HG03175 (cell line): ENCODE results near the gene CACHD1.
"Not testable (repeated sequence)": the region's sequence is repeated elsewhere in the genome, so short reads cannot be mapped to it uniquely, and the experiment has no call there.

ENCODE experiments used
- ATAC-seq: cut with Tn5 transposase; IDR thresholded peaks from one replicate; pipeline ENCODE4 v1.9.1; 2021; ENCODE audit warnings: mild to moderate bottlenecking, moderate library complexity; ENCODE audit not compliant: unreplicated experiment

The CACHD1 gene

DNA sequence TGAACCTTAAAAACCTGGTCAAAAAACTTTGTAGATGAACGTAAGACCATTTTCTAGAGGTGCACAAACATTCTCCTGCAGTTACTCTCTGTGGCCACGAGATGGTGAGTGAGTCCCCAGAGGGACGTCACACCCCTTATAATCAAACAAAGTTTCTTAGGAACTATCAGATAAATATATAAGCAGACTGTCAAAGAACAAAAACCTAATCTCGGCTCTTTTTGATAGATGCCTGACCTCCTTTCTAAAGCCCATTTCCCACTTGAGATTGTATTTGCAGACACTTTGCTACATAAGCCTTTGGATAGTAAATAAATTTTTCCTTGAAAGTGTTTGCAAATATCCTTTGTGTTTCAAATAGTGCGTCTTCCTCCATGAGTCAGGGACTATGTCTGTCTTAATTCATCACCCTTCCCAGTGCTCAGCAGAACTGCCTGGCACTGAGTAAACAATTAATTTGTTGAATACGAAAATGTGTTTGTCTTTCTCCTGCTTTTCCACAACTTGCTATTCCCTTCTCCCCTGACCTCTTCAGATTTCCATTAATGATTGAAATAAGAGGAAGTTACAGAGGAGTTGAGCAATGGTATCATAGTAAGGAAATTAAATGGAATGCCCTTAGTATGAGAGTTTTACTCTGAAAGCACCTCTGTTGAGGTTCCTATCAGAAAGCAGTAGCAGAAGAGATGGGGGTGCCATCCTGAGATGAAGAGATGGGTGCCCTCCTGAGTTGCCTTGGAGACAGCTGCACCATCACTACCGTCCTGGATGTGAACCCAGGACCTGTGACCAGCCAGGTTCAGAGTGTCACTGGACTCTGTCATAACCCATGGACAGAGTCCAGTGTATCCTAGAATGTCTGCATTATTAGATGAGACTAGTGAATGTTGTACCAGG, 217.1 kb downstream of the CACHD1 start:
- peak; percentile 82 for ATAC-seq

DNA sequence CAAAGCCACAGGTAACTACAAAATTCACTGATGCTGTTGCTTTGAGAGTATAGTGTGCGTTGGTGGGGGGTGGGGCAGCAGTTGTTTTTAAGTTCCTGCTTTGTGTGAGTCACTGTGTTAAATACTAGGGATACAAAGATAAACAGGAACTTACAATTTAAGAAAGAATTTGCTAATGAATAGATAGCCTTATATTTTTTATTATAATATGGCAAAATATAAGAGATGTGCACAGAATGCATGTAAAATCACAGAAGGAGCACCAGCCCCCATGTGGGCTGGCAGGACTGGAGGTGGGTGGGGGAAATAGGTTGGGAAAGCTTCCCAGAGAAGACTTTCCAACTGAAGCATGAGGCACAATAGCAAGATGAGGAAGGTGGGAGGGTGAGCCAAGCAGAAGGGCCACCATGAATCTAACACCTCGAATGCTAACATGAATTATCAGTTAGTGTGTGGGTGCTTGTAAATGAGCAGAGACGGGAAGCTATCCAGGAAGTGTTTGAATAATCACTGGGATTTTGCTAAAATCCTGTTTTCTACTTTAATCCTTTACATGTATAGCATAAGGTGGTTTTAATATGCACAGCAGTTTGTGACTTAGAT, 217.9 kb downstream of the CACHD1 start:
- no peak for ATAC-seq

DNA sequence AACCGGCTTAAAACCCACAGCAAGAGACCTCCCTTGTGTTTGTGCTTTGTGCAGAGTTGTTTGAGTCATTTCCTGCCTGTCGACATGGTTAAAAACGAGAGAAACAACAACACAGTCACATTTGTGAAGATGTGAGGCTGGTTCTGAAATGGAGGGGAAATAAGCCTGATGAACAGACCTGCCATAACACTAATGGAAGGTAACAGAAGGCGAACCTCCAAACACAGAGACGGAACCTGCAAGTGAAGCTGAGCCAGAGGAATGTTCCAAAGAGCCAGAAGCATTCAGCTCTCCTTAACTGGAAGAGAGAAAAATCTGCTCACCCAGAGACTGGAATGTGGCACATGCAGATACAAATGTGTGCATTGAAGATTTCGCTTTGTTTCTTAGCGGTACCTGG, 221.7 kb downstream of the CACHD1 start:
- ATAC-seq, result no peak

DNA sequence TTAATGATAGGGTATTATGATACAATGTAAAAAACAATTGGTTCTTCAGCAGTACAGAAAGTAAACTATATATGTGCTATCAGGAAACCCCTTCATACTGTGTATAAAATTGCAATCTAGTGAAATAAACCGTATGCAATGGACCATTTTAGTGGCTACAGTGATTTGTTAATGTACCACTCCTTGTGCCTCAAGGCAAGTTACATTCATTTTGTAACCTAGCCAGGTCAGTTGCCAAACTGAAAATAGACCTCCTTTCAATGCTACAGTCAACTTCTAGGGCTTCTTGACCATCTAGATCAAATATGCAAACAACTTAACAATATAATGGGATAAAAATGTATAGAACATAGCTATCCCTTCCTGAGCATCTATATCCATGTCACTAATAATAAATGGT, 223.0 kb downstream of the CACHD1 start:
- ATAC-seq, result no peak

DNA sequence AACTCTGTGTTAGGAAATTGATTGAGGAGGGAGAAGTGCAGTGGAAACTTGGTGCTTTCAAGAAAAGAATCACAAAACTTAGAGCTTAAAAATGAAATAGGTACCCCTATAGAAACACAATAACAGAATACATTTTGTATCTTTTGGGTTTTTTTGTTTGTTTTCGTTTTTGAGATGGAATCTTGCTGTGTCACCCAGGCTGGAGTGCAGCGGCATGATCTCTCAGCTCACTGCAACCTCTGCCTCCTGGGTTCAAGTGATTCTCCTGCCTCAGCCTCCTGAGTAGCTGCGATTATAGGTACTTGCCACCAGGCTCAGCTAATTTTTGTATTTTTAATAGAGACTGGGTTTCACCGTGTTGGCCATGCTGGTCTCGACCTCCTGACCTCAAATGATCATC, 223.5 kb downstream of the CACHD1 start:
- no peak for ATAC-seq

DNA sequence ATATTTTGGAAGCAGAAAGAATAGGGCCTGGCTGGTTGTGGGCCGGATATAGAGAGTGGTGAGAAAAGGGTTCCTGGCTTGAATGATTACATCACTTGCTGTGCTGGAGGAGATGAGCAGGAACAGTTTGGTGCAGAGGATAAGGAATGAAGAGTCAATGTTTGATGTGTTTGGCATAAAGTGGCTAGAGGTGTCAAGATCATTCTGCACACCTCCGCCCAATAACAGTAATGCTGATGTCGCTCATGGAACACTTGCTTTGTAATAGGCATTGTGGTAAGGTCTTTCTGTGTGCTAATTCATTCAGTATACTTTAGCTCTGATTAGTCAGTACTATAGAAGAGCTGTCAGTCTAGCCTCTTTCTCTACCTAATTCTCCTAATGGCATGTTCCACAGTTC, 226.9 kb downstream of the CACHD1 start:
- no peak for ATAC-seq

DNA sequence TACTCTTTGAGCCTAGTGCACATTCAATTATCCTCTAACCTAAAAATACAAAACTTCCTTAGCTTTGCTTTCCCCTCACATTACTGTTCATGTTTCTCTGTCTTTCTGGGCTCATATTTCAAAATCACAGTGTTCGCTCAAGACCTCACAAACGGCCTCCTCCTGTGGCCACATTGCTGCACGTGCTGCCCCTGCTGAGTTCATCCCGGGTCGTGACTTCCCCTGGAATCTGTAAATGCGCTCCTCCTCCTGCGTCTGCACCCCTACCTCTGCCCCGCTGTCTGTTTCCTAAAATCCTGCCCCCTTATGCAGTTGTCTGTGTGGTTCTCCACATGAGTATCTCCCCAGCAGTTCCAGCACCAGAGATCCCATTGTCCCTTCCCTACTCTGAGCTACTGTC, 229.4 kb downstream of the CACHD1 start:
- ATAC-seq, result no peak

DNA sequence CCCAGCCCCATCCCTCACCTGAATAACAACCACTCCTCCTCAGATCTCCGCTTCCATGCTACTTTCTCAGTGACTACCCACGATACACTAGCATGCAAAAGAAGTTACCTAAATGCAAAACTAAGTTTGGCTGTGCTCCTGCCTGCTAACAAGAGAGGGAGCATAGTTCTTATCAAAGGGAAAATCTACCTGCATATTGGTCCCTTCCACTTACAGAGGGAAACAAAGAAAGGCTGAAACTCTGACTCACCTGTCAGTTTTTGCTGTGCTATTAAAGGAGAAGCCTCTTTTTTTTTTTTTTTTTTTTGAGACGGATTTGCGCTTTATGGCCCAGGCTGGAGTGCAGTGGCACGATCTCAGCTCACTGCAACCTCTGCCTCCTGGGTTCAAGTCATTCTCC, 231.1 kb downstream of the CACHD1 start:
- ATAC-seq, result no peak

DNA sequence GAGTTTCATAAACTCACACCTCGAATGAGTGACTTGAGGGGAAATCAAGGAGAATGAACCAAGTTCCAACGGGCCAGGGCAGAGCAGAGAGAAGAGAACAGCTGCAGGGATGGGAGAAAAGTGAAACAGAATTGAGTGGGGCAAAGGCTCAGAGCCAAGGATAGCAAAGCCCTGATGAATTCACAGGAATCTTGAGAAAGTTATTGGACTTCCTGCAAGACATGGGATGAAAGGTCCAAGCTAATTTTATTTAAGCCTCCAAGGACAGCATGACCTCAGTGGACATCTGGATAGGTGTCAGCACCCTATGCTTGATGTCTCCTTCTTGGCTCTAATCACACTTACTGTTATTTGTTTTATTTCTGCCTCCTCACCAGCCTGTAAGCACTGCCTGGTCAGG, 232.0 kb downstream of the CACHD1 start:
- ATAC-seq, result no peak

DNA sequence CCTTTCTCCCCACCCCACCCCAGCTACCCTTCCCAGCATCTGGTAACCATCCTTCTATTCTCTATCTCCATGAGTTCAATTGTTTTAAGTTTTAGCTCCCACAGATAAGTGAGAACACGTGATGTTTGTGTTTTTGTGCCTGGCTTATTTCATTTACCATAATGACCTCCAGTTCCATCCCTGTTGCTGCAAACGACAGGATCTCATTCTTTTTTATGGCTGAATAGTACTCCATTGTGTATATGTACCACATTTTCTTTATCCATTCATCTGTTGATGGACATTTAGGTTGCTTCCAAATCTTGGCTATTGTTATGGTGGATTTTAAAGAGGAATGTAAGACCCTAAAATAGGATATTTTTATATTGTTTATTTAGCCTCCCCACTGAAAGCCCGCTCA, 232.7 kb downstream of the CACHD1 start:
- ATAC-seq, result not testable (repeated sequence)

DNA sequence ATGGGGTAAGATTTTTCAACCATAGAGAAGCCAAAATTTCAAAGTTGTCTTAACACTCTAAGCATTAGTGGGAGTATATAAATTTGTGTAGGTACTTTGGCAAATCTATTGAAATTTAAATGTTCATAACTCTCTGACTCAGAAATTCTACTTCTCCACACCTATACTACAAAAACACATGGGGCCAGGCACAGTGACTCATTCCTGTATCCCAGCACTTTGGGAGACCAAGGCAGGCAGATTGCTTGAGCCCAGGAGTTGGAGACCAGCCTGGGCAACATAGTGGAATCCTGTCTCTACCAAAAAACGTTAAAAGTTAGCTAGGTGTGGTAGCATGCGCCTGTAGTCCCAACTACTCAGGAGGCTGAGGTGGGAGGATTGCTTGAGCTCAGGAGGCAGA, 233.7 kb downstream of the CACHD1 start:
- no peak for ATAC-seq

DNA sequence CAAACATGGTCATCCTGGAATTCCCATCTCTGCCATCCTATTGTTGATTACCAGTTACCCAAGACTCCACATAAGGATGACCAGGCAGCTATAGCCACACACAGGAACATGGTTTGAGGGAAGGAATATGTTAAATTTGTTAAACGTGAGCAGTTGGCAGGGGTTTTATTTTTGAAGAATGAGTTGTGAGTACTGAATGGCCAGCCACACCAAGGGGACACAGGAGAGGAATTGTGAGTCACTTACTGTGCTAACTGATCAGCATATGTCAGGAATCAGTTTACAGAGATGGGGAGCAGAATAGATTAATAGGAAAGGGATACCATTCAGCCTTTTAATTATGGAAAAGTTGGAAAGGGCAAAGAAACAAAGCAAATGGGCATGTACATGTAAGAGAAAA, 235.7 kb downstream of the CACHD1 start:
- ATAC-seq, result no peak

DNA sequence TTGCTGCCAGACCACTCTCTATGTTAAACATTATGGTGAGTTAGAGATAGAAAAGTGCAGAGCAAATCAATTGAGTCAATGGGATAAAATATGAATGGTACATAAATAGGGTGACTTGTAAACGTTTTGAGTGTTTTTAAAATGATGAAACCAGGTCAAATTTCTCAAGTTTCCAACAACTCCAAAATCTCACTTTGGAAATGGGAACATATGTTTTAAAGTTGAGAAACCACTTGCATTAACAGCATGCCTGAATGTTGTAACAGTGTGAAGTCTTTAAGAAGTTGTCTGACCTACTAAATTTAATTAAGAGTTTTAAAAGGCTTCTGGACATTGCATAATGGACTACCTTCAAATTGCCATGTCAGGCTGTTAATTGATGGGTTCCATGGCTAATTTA, 241.3 kb downstream of the CACHD1 start:
- ATAC-seq, result no peak

DNA sequence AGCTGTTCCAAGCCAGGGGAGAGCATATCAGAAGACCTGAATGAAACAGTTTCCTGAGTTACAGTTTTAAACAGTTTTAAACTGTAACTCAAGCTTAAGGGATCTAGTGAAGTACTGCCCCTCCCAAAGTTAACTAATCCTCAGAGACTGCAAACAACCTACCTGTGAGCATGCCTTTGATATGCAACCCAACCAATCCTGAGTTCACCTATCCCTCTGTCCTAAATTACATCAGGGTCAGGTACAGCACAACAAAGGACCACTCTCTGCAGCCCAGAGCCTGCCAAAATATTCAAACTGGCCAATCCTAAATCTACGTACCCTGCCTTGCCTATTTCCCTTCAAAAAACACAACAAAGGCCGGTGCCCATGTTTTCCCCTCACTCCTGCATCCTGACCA, 242.1 kb downstream of the CACHD1 start:
- no peak for ATAC-seq

DNA sequence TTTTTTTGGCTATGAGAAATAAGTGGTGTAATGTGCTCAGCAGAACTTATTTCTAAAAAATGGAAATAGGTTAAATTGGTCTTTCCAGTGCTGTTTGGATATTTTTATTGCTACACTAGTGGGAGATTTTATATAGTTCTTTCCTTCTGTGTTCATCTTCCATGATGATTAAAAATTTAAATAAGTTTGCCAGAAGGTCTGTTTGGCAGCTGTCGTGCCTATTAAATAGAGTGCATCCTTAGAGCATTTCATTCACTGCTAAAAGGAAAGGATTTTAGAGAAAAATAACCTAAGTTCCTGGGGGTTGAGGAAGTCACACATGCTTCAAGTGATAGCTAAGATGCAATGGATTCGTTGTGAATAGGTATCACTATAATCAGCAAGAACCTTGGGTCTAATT, 245.3 kb downstream of the CACHD1 start:
- no peak for ATAC-seq

DNA sequence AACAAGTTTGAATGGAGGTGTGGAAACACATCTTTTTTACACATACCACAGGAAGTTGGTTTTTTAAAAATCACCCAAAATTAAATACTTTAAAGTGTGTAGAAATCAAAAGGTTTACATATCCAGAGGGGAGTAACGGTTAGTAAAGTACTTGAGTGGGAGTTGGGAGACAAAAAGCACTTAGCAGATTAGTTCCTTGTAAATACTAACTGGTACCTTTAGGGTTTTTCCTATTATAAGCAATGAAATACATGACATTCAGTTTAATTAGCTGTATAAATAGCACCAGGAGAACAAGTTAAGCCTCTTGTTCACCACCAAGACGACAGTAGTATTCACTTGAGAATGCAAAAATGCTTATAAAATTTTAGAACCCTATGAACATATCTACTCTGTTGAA, 251.2 kb downstream of the CACHD1 start:
- ATAC-seq, result no peak

DNA sequence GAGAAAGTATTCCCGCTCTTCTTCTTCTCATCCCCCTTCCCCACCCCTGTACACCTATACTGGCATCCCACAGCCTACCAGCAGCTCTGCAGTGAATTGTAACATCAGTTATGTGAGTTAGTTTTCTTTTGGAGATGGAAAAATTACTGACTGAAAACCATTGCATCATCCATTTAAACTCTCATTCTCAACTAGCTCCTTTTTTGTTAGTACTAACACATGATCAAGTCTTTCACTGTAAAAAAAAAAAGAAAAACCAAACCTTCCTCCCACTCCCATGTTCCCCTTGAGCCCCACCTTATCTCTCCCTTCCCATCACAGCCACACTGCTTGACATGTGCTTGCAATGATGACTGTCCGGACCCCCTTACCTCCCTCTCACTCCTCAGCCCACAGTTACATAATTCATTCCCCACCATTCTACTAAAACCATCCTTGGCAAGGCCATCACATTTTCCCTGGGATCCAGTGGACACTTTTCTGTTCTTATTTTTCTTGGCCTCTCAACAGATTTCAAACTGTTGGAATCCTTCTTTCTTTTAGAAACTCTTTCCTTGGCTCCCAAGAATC, 251.7 kb downstream of the CACHD1 start:
- no peak for ATAC-seq

DNA sequence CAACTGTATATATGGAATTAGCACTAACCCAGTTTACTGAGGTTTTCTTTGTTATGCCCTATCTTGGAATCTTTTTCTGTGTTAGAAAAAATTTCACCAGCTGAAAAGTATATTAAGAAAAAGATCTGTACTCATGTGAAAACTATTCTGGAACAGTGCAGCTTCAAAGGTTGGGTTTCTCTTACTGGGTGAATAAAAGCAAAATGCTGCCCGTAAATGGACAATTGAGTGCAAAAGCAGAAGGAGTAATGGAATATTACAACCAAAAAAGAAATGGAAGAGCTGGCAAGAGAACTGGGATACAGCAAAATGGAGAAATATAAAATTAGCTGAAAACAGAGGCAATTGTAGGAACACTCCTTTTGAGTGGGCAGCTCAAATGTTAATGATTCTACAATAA, 257.9 kb downstream of the CACHD1 start:
- ATAC-seq, result no peak

DNA sequence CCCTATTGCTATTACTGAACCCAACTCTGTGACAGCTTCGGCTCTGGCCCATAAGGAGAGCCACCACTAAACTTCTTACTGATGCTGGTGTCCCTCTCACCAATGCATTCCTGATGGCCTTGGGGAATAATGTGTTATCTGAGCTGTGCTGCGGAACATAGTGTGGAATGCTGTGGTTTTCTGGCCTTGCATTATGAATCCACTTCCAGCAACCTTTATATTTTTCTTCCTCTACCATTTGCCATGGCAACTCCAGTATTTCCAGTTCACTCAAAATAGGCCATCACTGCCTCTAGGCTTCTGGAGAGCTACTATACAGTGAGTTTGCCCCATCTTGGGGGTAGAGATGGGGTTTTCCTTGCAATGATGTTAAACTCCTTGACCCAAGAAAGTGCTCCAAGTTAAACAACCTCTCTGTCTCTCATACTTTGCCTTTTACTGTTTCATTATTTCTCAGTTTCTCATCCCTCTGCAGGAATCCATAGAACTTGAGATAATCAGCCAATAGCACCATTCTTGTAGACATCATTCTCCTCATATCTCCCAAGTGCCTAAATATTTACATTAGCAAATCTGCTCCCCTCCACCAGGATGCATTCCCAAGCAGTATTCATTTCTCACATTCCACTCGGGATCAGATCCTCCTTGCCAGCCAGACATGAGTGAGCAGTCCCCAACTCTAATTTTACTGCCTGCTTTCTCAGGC, 263.8 kb downstream of the CACHD1 start:
- ATAC-seq, result no peak

DNA sequence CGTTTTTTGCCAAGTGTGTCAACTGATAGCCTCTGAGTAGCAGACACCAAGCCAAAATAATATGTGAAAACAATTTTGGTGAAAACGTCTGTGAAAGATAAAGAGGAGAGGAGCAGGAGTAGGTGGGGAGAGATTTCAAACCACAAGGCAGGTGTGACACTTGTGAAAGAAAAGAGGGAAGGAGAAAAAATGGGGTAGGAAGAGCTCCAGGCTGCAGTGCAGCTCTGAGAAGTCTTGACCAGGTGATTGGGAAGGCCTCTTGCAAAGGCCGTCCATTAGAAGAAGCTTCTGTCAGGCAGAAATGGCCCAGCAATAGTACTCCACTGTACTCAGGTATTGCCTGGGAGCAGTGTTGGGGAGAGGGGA, 264.3 kb downstream of the CACHD1 start:
- no peak for ATAC-seq

DNA sequence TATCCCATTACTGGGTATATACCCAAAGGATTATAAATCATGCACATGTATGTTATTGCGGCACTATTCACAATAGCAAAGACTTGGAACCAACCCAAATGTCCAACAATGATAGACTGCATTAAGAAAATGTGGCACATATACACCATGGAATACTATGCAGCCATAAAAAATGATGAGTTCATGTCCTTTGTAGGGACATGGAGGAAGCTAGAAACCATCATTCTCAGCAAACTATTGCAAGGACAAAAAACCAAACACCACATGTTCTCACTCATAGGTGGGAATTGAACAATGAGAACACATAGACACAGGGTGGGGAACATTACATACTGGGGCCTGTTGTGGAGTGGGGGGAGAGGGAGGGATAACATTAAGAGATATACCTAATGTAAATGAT, 270.8 kb downstream of the CACHD1 start:
- not testable (repeated sequence) for ATAC-seq
